H1 (cell line): ENCODE data around the gene NRROS.
A peak's percentile ranks its signal among the peaks of the same experiment; 100 is the strongest.

Experiments
- CREB1 ChIP-seq: IDR thresholded peaks from 2 replicates; pipeline ENCODE4 v1.6.1; 2012; ENCODE audit warnings: inconsistent platforms
- SAP30 ChIP-seq: fragments of 300-600 bp; sonication (generic); IDR thresholded peaks from 2 replicates; pipeline ENCODE4 v1.7.1; 2012; ENCODE audit warnings: low read length, moderate library complexity, mild to moderate bottlenecking, inconsistent platforms; ENCODE audit not compliant: insufficient read depth, insufficient replicate concordance
- TF ChIP-seq, protein P1 (sequence below), 3 experiments: IDR thresholded peaks; 1 replicate in 2 of 3; 2 replicates in 1 of 3; pipeline versions ENCODE4 v1.5.1 to v1.6.1; 2011; ENCODE audit warnings: low read length in 3 of 3, mild to moderate bottlenecking in 3 of 3, inconsistent platforms in 2 of 3, low read depth in 1 of 3, moderate library complexity in 1 of 3; ENCODE audit not compliant: insufficient read depth in 1 of 3; ENCODE audit errors: control extremely low read depth in 1 of 3

DNA sequence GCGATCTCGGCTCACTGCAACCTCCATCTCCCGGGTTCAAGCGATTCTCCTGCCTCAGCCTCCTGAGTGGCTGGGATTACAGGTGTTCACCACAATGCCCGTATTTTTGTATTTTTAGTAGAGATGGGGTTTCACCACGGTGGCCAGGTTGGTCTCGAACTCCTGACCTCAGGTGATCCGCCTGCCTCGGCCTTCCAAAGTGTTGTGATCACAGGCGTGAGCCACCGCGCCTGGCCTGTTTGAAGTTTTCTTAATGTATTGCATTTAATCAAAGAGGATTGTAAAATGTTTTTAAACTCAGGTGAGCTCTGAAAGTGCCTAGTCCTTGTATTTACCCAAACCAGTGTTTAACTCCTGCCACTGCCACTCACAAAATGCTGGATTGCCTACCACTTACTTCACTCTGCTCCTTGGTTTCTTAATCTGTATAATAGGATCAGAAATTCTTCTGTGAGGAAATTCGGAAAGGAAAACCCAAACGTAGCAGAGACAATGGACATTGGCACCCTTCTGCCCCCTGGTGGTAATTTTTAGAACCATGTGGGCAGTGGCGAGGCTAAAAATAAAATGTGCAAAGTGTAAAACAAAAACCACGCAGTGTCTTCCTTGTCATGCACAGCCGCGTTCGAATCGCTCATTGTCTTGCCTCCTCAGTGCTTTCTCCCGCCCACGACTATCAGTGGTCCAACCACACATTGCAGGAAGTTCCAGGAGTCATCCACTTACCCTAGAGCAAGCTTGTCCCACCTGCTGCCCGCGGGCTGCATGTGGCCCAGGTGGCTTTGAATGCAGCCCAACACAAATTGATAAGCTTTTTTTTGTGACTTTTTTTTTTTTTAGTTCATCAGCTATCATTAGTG lies 45.3 kb downstream of the NRROS start:
- TF ChIP-seq SAP30 (no peak), CREB1 (no peak)
- TF ChIP-seq, protein P1, sequence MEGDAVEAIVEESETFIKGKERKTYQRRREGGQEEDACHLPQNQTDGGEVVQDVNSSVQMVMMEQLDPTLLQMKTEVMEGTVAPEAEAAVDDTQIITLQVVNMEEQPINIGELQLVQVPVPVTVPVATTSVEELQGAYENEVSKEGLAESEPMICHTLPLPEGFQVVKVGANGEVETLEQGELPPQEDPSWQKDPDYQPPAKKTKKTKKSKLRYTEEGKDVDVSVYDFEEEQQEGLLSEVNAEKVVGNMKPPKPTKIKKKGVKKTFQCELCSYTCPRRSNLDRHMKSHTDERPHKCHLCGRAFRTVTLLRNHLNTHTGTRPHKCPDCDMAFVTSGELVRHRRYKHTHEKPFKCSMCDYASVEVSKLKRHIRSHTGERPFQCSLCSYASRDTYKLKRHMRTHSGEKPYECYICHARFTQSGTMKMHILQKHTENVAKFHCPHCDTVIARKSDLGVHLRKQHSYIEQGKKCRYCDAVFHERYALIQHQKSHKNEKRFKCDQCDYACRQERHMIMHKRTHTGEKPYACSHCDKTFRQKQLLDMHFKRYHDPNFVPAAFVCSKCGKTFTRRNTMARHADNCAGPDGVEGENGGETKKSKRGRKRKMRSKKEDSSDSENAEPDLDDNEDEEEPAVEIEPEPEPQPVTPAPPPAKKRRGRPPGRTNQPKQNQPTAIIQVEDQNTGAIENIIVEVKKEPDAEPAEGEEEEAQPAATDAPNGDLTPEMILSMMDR (IDR thresholded peaks at IDR 0.05; ENCODE audit: control extremely low read depth in 1 of 3, insufficient read depth in 1 of 3, low read depth in 1 of 3, low read length in 3 of 3) = peak; percentile 32 to 81 (median 62)
